ENCODE data around the gene RBMS2. TPM values are rescaled to one million over a fixed set of nuclear protein-coding genes. Genes with fewer than 3 reads are reported as not detected.
A peak's percentile ranks its signal among the peaks of the same experiment; 100 is the strongest.

The RBMS2 gene
- total and polyA plus RNA-seq, 9 of the 15 experiments (the other 6 are each of a cell fraction or from before 2014, with no cell fraction given): 0.08 to 10.5 (median 0.31) TPM

DNA sequence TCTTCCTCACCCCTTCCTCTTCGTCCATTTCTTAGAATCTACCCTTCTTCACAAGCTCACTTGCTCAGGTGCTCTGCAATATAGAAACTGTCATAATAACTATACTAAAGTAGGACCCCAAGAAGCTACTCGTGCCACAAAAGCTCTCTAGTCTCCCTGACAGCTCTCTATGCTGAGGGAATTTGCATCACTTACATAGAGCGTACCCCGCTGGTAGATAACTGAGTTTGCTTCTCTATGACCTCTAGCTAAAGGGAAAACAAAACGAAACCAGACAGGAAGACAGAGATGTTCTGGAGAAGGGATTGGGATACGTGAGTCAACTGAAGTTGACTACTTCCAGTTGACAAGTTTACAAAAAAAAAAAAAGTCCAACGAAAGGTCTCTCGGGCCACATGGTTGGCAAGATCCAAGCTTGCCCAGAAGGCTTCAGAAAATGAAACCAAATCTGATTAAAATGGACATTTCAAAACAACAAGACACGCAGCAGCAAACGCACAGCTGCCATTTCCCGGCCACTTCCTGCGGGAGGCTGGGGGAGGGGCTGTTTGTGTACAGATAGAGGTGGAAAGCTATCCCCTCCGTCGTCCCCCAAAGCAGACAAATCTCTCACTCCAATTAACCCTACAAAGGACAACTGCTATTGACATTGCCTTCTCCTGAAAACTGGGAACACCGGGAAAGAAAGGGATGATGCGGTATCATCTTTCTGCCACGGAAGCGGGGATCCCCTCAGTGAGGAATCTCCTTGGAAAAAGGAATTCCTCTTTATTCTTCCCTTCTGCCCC is 107.2 kb downstream of the RBMS2 start (continued):
- TF ChIP-seq GTF2E2 (tag; IDR thresholded peaks at IDR 0.05) (no peak), TEAD2 (tag; IDR thresholded peaks at IDR 0.05) (no peak), NR2C2 (CRISPR knock-in tag; IDR thresholded peaks at IDR 0.05) (no peak), NR2C2 (tag; IDR thresholded peaks at IDR 0.05) (peak; percentile 66; the same call in 1 of the 2 replicates), ZNF23 (CRISPR knock-in tag; IDR thresholded peaks at IDR 0.05) (no peak), GABPA (tag; conservative IDR thresholded peaks at IDR 0.05; ENCODE audit: low read depth) (peak; percentile 73), BRD9 (IDR thresholded peaks at IDR 0.05; ENCODE audit: low read depth, partially characterized antibody) (no peak), YBX1 (IDR thresholded peaks at IDR 0.05) (no peak), JUN (IDR thresholded peaks at IDR 0.05; ENCODE audit: borderline replicate concordance, low read depth, low read length) (no peak), JUN (CRISPR knock-in tag; IDR thresholded peaks at IDR 0.05; ENCODE audit: borderline replicate concordance) (no peak), PURB (CRISPR knock-in tag; IDR thresholded peaks at IDR 0.05; ENCODE audit: low read depth) (no peak), PHB (CRISPR knock-in tag; IDR thresholded peaks at IDR 0.05) (no peak), BHLHE40 (IDR thresholded peaks at IDR 0.05; ENCODE audit: low read length) (no peak), BRD4 (IDR thresholded peaks at IDR 0.05) (no peak), TBP (optimal IDR thresholded peaks at IDR 0.05; ENCODE audit: low read depth, low read length) (no peak), HDAC1 (IDR thresholded peaks at IDR 0.05) (peak in 1 of 2 experiments; percentile 53; a peak in 2 of 4 replicates), TARDBP (IDR thresholded peaks at IDR 0.05) (no peak), TAF7 (tag; IDR thresholded peaks at IDR 0.05) (no peak), ZEB2 (IDR thresholded peaks at IDR 0.05) (no peak), POLR3G (IDR thresholded peaks at IDR 0.05; ENCODE audit: extremely low read depth, insufficient read length, insufficient replicate concordance) (no peak), ASH1L (IDR thresholded peaks at IDR 0.05; ENCODE audit: borderline replicate concordance, low read depth, partially characterized antibody) (no peak), ZNF212 (CRISPR knock-in tag; IDR thresholded peaks at IDR 0.05) (no peak), HEY1 (CRISPR knock-in tag; IDR thresholded peaks at IDR 0.05; ENCODE audit: borderline replicate concordance) (no peak), MAZ (CRISPR knock-in tag; conservative IDR thresholded peaks at IDR 0.05 in 1 of 2, IDR thresholded peaks at IDR 0.05 in 1 of 2) (0 out of 4 replicates have a peak, but pooled peaks of 1 of the 2 experiments have one; percentile 8)
- TF ChIP-seq, protein P1, sequence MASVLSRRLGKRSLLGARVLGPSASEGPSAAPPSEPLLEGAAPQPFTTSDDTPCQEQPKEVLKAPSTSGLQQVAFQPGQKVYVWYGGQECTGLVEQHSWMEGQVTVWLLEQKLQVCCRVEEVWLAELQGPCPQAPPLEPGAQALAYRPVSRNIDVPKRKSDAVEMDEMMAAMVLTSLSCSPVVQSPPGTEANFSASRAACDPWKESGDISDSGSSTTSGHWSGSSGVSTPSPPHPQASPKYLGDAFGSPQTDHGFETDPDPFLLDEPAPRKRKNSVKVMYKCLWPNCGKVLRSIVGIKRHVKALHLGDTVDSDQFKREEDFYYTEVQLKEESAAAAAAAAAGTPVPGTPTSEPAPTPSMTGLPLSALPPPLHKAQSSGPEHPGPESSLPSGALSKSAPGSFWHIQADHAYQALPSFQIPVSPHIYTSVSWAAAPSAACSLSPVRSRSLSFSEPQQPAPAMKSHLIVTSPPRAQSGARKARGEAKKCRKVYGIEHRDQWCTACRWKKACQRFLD (CRISPR knock-in tag; IDR thresholded peaks at IDR 0.05): no peak
- TF ChIP-seq, protein P2, sequence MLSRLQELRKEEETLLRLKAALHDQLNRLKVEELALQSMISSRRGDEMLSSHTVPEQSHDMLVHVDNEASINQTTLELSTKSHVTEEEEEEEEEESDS (CRISPR knock-in tag; IDR thresholded peaks at IDR 0.05): no peak
- TF ChIP-seq, protein P3, sequence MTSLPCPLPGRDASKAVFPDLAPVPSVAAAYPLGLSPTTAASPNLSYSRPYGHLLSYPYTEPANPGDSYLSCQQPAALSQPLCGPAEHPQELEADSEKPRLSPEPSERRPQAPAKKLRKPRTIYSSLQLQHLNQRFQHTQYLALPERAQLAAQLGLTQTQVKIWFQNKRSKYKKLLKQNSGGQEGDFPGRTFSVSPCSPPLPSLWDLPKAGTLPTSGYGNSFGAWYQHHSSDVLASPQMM (CRISPR knock-in tag; IDR thresholded peaks at IDR 0.05): no peak

Data from K562 (cell line).